NCI-H1092 (cell line): ENCODE measurements around the gene GCSAM.
"Not testable (repeated sequence)": the region's sequence is repeated elsewhere in the genome, so short reads cannot be mapped to it uniquely, and the experiment has no call there.

Experiments used
- DNase-seq: peaks from one replicate; lab custom pipeline; 2025; lab: John Stamatoyannopoulos, UW

The GCSAM gene

DNA sequence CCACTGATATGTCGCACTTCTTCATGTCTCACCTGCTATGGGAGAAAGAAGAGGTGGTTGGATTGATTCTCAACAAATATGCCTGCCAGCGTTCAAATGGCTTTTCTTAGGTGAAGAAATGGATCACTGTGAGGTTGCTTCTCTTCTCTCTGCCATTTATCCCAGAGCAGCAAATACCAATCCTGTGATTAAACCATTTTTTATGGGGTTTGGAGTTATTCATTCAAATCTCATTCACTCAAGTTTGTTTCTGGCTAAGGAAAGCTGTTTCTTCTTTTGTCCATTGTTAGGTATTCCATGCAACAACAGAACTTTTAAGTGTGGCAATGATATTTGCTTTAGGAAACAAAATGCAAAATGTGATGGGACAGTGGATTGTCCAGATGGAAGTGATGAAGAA, 59.0 kb downstream of the GCSAM start:
- DNase-seq, result no peak

DNA sequence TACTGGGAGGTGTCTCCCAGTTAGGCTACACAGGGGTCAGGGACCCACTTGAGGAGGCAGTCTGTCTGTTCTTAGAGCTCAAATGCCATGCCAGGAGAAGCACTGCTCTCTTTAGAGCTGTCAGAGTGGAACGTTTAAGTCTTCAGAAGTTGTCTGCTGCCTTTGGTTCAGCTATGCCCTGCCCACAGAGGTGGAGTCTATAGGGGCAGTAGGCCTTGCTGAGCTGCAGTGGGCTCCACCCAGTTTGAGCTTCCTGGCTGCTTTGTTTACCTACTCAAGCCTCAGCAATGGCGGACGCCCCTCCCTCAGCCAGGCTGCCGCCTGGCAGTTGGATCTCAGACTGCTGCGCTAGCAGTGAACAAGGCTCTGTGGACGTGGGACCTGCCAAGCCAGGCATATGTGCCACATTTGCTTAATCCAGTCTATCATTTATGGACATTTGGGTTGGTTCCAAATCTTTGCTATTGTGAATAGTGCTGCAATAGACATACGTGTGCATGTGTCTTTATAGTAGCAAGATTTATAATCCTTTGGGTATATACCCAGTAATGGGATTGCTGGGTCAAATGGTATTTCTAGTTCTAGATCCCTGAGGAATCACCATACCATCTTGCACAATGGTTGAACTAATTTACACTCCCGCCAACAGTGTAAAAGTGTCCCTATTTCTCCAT, 60.5 kb downstream of the GCSAM start:
- DNase-seq, result not testable (repeated sequence)
